Measurements from ENCODE around the gene ZSCAN10.
"Not testable (repeated sequence)": the region's sequence is repeated elsewhere in the genome, so short reads cannot be mapped to it uniquely, and the experiment has no call there.

ZSCAN10 gene

DNA sequence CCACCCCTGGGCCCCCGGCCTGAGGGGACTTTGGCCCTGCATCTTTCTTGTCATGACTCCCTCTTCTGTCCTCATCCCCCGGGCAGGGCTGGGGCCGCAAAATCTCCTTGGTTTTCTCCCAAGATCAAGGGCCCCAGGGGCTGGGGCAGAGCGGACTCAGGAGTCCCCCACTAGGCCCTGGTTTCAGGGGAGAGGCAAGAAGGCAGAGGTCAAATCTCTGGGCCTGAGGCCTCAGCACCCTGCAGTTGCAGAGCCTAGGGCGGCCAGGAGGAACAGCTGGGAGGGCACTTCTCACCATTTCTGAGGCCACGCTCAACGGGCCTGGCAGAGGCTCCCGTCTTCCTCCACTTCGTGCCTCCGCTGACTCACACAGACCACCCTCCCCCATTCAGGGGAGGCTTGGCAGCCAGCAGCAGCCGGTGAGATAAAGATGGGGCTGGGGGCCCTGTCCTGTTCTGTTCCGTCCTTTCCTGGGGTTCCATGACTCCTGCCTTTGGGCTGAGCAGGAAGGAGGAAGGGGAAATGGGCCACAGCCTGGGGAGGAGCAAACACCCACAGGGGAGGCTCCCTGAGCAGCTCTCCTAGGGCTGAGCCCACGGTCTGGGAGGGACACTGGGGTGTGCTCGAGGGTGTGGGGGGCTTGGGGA, 12.4 kb downstream of the ZSCAN10 start:
- no peak for DNase-seq (ENCODE audit: low read depth in 1 of 2, low spot score in 1 of 2)

DNA sequence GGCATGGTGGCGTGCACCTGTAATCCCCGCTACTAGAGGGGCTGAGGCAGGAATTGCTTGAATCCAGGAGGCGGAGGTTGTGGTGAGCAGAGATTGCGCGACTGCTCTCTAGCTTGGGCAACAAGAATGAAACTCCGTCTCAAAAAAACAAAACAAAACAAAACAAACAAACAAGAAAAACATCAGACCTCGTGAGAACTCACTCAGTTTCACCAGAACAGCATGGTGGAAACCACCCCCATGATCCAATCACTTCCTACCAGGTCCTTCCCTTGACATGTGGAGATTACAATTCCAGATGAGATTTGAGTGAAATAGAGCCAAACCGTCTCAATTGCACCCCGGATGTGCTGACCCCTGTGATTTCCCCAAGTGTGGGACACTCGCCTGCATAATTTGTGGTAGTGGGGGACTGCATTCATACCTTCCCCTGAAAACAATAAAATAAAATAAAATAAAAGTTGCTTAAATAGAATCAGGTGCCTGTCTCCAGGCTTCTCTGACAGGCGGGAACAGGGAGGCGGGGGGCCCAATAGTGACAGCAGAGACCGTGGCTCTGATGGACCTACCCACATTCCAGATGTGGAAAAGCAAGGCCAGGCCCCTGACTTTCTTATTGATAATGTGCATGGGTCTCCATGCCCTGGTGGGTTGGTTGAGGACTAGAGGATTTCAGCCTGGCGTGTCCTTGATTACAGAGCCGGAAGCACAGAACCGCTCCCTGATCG, 13.1 kb downstream of the ZSCAN10 start:
- no peak for DNase-seq (ENCODE audit: low read depth in 1 of 2, low spot score in 1 of 2)

DNA sequence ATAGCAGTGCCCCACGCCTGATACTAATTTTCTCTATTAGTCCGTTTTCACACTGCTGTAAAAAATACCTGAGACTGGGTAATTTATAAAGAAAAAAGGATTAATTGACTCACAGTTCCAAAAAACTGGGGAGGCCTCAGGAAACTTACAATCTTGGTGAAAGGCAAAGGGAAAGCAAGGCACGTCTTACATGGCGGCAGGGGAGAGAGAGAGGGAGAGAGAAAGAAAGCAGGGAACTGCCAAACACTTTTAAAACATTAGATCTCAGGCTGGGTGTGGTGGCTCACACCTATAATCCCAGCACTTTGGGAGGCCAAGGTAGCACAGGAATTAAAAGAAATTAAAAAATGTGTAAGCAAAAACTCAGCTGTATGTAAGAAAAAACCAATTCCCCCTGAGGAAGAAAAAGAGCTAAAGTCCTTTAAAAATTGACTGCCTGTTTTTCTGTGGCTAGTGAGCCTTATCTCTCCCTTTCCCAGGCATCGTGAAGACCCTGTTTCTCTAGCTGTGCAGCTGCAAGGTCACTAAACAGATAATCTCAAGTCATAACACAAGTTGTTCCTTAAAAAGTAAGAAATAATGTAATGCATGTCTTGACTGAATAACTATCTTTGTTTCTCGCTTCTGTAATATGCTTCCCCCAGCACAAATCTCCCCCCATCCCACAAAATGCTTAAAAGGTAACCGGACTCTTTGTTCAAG, 14.0 kb downstream of the ZSCAN10 start:
- no peak for DNase-seq (ENCODE audit: low read depth in 1 of 2, low spot score in 1 of 2)

DNA sequence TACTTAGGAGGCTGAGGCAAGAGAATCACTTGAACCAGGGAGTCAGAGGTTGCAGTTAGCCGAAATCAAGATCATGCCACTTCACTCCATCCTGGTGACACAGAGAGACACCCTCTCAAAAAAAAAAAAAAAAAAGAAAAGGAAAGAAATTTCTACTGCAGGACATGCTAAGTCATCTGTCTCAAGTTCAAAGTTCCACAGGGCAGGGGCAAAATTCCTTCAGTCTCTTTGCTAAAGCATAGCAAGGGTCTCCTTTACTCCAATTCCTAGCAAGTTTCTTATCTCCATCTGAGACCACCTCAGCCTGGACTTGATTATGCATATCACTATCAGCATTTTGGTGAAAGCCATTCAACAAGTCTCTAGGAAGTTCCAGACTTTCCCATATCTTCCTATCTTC, 14.6 kb downstream of the ZSCAN10 start:
- DNase-seq (ENCODE audit: low read depth in 1 of 2, low spot score in 1 of 2): no peak

DNA sequence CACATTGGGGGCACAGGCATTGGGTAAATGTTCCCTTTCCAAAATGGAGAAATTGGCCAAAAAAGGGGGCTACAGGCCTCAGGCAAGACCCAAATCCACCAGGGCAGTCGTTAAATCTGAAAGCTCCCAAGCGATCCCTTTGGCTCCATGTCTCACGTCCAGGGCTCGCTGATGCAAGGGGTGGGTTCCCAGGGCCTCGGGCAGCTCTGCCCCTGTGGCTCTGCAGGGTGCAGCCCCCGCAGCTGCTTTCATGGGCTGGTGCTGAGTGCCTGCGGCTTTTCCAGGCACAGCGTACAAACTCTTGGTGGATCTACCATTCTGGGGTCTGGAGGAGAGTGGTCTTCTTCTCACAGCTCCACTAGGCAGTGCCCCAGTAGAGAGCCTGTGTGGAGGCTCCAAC, 15.7 kb downstream of the ZSCAN10 start:
- DNase-seq (ENCODE audit: low read depth in 1 of 2, low spot score in 1 of 2): not testable (repeated sequence)

DNA sequence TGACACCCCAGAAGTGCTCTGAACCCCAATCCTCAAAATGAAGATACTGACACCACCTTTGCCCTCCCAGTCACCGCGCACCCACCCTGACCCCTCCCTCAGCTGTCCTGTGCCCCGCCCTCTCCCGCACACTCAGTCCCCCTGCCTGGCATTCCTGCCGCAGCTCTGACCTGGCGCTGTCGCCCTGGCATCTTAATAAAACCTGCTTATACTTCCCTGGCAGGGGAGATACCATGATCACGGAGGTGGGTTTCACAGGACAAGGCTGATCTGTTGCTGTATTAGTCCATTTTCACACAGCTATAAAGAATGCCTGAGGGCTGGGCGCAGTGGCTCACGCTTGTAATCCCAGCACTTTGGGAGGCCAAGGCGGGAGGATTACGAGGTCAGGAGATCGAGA, 17.1 kb downstream of the ZSCAN10 start:
- not testable (repeated sequence) for DNase-seq (ENCODE audit: low read depth in 1 of 2, low spot score in 1 of 2)

DNA sequence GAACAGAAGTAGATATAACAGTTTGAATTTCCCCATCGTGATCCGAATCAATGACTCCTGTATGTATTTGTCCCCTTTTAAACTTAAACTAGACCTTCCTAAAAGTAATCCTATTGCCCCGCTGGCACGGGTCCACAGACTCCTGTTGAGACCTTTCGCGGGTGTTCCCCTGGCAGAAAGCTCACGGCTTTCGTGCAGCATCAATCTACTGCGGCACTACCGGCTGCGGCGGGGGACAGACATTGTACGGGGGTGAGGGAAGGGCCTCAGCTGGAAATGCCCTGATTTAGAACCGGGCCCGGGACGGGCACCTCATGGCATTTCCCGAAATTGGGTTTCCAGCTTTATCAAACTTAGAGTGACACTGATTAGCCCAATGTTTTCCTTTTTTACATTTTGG, 19.1 kb downstream of the ZSCAN10 start:
- DNase-seq (ENCODE audit: low read depth in 1 of 2, low spot score in 1 of 2): no peak

DNA sequence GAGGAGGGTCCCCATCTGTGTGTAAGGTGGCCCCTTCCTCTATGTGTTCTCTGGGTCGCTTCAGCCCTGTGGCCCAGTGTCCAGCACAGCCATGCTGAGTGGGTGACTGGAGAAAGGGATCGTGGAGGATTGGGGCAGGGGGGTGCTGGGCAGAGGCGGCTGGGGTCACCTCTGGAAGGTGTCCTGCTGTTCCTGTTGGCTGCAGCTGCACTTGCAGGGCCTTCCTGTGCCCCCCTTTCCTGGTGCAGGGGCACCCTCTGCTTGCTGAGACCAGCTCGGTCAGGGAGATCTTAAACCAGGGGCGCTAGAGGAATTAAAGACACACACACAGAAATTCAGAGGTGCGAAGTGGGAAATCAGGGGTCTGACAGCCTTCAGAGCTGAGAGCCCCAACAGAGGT, 22.5 kb downstream of the ZSCAN10 start:
- no peak for DNase-seq (ENCODE audit: low read depth in 1 of 2, low spot score in 1 of 2)

DNA sequence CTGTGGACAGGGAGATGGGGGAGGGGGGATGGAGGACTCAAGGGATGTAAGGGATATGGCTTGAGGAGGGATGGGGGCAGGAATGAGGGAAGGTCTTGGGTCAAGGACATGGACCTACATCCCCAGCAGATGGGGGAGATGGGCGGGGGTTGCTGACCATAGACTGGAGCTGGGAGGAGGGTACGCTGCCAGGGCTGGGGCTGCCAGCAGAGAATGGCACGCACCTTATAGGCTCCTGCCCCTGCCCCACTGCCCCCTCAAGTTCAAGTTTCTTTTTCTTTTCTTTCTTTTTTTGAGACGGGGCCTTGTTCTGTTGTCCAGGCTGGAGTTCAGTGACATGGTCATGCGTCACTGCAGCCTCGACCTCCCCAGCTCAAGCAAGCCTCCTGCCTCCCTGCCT, 23.1 kb downstream of the ZSCAN10 start:
- not testable (repeated sequence) for DNase-seq (ENCODE audit: low read depth in 1 of 2, low spot score in 1 of 2)

DNA sequence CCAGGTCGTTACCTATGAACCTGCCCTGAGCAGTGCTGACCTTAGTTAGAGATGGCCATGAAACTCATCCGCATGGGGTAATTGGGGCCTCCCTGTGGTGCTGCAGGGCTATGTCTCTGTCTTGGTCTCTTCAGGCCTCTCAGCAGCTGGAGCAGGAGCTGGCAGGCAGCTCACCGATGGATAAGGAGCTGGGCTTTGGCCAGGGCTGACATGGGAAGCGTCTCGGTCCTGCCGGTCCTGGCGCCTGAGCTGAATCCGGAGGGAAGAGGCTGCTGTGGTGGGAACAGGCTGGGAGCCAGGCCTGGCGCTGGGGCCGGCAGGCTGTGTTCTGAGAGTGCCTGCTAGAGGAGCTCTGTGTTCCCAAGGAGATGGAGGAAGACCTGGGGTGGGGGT, 23.6 kb downstream of the ZSCAN10 start:
- DNase-seq (ENCODE audit: low read depth in 1 of 2, low spot score in 1 of 2): no peak

DNA sequence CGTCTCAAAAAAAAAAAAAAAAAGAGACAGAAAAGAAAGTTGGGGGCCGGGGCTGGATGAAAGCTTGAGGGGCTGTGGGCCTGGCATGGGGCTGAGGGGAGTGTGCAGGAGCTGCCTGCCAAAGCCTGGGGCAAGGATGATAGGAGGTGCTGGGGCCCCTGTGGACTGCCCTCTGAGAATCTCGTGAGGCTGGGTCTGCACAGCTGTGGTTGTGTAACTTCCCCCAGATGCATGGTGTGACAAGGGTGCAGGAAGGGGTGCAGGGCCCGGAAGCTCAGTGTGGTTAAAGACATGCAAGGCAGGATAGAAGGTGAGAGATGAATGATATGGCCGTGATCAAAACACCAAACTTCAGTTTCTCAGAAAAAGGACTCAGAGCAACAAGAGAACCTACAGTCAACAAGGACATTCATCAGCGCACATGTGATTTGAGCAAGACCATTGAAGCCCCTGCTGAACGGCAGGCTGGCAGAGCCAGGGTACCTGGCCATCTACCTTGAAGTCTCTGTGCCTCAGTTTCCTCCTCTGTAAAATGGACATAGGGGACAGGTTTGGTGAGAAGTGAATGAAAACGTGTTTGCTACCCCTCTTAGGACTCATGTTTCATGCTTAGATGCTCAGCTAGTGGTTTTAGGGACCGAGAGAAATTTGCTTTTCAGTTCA, 24.1 kb downstream of the ZSCAN10 start:
- peak; percentile 40 to 64 for DNase-seq (ENCODE audit: low read depth in 1 of 2, low spot score in 1 of 2)

DNA sequence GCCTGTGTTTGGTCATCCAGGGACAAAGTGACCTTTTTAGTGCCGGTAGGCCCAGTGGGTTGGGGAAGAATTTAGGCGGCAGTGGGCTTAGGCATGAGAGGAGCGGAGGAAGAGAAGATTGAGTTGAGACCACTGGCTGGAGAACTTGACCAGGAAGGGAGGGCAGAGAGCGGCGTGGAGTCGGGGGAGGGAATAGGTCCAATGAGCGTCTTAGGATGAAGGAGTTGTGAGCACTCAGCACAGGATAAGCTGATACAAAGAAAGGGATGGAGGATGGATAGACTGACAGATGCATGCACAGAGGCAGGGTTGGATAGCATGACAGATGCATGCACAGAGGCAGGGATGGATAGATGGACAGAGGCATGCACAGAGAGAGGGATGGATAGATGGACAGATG, 25.6 kb downstream of the ZSCAN10 start:
- DNase-seq (ENCODE audit: low read depth in 1 of 2, low spot score in 1 of 2): no peak

DNA sequence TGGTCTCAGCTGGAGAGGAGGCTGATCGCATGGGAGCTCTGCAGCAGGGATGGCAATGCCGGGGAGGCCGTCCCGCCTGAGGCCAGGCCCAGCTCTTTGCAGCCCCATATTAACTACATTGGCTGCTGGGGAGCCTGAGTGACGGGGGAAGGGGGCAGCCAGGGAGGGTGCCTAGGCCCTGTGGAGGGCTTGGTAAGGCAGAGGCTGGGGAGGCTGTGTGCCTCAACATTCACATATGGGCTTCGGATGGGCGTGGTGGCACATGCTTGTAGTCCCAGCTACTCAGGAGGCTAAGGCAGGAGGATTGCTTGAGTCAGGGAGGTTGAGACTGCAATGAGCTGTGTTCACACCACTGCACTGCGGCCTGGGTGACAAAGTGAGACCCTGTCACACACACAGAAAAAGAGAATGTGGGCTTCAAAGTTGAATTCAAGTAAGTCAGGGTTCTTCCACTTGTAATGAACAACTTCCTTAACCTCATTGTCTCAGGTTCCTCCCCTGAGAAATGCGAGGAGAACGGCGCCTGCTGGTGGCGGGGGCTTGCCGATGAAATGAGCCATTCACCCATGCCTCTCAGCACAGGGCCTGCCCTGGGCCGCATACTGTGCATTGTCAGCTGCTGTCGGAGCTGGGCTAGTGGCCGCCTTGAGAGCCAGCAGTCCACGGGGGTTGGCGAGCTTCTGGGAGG, 26.4 kb downstream of the ZSCAN10 start:
- not testable (repeated sequence) for DNase-seq (ENCODE audit: low read depth in 1 of 2, low spot score in 1 of 2)

DNA sequence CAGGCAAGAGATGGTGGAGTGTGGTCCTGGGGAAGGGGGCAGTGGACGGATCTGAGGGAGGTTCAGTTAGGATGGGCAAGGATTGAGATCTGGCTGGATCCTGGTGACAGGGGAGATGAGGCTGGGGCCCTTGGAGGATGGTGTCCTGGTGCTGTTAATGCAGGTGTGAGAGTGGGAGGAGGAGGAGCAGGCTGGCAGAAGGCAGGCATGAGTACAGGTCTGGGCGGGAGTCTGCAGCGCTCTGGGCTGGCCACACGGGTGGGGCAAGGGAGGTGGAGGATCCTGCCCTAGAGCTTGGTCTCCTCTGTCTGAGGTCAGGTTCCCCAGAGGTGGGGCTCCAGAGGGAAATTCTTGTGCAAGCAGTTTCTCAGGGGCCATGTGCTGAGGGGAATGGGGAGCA, 26.9 kb downstream of the ZSCAN10 start:
- not testable (repeated sequence) for DNase-seq (ENCODE audit: low read depth in 1 of 2, low spot score in 1 of 2)

DNA sequence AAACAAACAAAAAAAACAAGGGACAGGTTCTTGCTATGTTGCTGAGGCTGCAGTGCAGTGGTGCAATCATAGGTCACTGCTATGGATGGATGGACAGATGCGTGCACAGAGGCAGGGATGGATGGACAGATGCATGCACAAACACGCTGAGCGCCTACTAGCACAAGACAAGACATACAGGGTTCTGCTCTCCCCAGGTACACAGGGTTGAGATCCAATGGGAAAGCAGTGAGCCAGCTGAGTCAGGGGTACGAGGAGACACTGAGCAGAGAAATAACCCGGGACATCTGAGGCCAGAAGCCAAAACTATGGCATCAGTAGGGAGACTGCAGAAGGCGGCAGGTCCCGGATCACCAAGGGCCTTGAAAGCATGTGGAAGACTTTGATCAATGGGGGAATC, 27.4 kb downstream of the ZSCAN10 start:
- no peak for DNase-seq (ENCODE audit: low read depth in 1 of 2, low spot score in 1 of 2)

DNA sequence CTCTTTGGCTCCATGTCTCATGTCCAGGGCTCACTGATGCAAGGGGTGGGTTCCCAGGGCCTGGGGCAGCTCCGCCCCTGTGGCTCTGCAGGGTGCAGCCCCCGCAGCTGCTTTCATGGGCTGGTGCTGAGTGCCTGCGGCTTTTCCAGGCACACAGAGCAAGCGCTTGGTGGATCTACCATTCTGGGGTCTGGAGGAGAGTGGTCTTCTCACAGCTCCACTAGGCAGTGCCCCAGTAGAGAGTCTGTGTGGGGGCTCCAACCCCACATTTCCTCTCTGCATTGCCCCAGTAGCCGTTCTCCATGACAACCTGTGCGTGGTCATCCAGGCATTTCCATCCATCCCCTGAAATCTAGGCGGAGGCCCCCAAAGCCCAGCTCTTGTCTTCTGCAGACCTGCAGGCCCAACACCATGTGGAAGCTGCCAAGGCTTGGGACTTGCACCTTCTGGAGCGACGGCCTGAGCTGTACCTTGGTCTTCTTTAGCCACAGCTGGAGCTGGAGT, 28.4 kb downstream of the ZSCAN10 start:
- no peak for DNase-seq (ENCODE audit: low read depth in 1 of 2, low spot score in 1 of 2)

DNA sequence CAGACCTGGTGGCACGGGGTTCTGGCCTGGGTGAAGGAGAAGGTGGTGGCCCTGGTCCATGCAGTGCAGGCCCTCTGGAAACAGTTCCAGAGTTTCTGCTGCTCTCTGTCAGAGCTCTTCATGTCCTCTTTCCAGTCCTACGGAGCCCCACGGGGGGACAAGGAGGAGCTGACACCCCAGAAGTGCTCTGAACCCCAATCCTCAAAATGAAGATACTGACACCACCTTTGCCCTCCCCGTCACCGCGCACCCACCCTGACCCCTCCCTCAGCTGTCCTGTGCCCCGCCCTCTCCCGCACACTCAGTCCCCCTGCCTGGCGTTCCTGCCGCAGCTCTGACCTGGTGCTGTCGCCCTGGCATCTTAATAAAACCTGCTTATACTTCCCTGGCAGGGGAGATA, 29.9 kb downstream of the ZSCAN10 start:
- DNase-seq (ENCODE audit: low read depth in 1 of 2, low spot score in 1 of 2): not testable (repeated sequence)

DNA sequence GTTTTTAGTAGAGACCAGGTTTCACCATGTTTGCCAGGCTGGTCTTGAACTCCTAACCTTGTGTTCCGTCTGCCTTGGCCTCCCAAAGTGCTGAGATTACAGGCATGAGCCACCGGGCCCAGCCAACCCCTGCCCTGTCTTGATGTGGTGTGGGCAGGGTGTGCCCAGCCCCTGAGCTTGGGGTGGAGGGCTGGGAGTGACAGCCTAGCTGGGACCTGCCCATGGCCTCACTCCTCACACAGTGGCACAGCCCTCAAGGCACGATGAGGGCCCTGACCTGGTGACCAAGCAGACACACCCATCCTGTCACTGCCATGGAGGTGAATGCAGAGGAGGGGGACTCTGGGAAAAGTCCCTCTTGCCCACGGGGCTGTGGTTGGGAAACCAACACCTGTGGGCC, 30.6 kb downstream of the ZSCAN10 start:
- DNase-seq (ENCODE audit: low read depth in 1 of 2, low spot score in 1 of 2): no peak

DNA sequence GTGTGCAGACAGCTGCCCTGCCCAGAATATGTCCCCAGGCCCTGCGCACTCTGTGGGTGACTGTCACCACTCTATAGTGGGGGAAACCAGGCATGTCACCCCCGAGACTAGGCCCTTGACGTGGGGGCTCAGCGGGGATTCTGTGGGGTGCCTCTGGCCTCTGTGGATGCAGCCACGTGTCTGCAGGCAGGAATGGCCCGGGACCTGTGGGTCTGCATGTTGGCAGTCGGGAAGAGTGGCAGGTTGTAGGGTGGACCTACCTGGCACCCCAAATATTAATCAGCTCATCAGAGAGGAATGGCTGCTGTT, 32.7 kb downstream of the ZSCAN10 start:
- no peak for DNase-seq (ENCODE audit: low read depth in 1 of 2, low spot score in 1 of 2)

DNA sequence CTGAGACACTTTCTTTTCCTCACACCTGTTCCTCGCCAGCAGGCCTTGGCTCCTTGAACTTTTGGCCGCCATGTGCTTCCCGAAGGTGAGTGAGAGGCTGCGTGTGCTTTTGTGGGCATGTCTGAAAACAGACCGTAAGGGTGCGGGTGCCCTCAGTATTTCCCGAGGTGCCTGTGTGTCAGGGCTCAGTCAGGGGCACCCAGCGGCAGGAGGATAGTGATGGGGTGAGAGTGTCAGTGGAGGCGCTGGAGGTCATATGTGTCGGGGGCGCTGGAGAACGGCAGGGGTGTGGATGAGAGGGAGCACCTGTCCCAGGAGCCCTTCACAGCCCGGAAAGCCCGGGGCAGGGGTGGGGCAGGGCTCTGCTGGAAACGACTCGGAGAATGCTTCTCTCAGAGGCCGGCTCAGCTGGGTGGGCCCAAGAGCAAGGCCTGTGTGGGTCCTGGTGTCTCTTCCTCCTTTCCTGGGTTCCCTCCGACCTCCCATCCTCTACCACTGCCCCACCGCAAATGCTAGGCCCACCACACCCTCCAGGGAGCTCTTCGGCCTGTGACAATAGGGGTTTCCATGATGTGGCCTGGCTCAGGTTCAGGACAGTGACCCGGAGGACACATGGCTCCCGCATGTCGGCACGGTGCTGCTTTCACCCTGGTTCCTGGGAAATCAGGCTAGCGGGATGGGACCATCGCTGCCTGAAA, 33.2 kb downstream of the ZSCAN10 start:
- no peak for DNase-seq (ENCODE audit: low read depth in 1 of 2, low spot score in 1 of 2)

Data from stimulated activated CD4-positive, alpha-beta T cell treated with anti-CD3 and anti-CD28 coated beads, Interleukin-15, amount 100 ng/mL, for 1 hour (primary cell).